Endodermal cell (in vitro differentiated cells): ENCODE measurements around the gene EXD3. TPM values are rescaled to one million over a fixed set of nuclear protein-coding genes. Genes with fewer than 3 reads are reported as not detected.

ENCODE experiments used
- DNase-seq: peaks from one replicate; pipeline ENCODE4 v3.0.0-alpha.2; 2017
- H3K27ac ChIP-seq: 2 replicates; pipeline ENCODE4 v1.5.1; 2013; ENCODE audit warnings: mild to moderate bottlenecking, low read depth, low read length, moderate library complexity
- H3K27me3 ChIP-seq: 2 replicates; pipeline ENCODE4 v1.6.1; 2013; ENCODE audit warnings: mild to moderate bottlenecking, low read length, moderate library complexity; ENCODE audit not compliant: insufficient read depth, control insufficient read depth, poor library complexity, severe bottlenecking
- H3K36me3 ChIP-seq: 2 replicates; pipeline ENCODE4 v1.7.0; 2013; ENCODE audit warnings: mild to moderate bottlenecking, low read length, moderate library complexity; ENCODE audit not compliant: control insufficient read depth, insufficient read depth
- H3K4me1 ChIP-seq: one replicate; pipeline ENCODE4 v1.7.0; 2013; ENCODE audit warnings: low read length; ENCODE audit not compliant: control insufficient read depth, insufficient read depth
- H3K4me3 ChIP-seq: 2 replicates; pipeline ENCODE4 v1.5.1; 2013; ENCODE audit warnings: mild to moderate bottlenecking, low read length, moderate library complexity
- H3K9ac ChIP-seq: 2 replicates; pipeline ENCODE4 v1.6.1; 2013; ENCODE audit warnings: mild to moderate bottlenecking, low read length, moderate library complexity; ENCODE audit not compliant: poor library complexity, severe bottlenecking; ENCODE audit errors: extremely low read depth
- H3K9me3 ChIP-seq: 2 replicates; pipeline ENCODE4 v1.6.1; 2013; ENCODE audit warnings: mild to moderate bottlenecking, low read length, moderate library complexity; ENCODE audit not compliant: control insufficient read depth
- H3K27ac Mint-ChIP-seq: 2 replicates; pipeline ENCODE4 v1.8.0; 2020; ENCODE audit warnings: mixed read lengths
- H3K27me3 Mint-ChIP-seq: 2 replicates; pipeline ENCODE4 v1.8.0; 2021; ENCODE audit warnings: mild to moderate bottlenecking, mixed read lengths; ENCODE audit not compliant: insufficient read depth
- H3K36me3 Mint-ChIP-seq: 2 replicates; pipeline ENCODE4 v1.8.0; 2020; ENCODE audit warnings: low read depth, mixed read lengths
- H3K4me1 Mint-ChIP-seq: 2 replicates; pipeline ENCODE4 v1.8.0; 2020; ENCODE audit warnings: mixed read lengths
- H3K4me3 Mint-ChIP-seq: 2 replicates; pipeline ENCODE4 v1.8.0; 2020; ENCODE audit warnings: mild to moderate bottlenecking, moderate library complexity, mixed read lengths
- H3K9me3 Mint-ChIP-seq: 2 replicates; pipeline ENCODE4 v1.8.0; 2020; ENCODE audit warnings: mild to moderate bottlenecking, mixed read lengths
- CTCF ChIP-seq: fragments of 200-600 bp; sonication (generic); conservative IDR thresholded peaks from 2 replicates; pipeline ENCODE4 v1.5.0; 2021; ENCODE audit warnings: antibody characterized with exemption, mild to moderate bottlenecking
- WGBS, 2 experiments: methylation state at CpG; one replicate each; pipeline versions ENCODE4 v1.1.5 to v1.1.7; 2013; ENCODE audit warnings: missing lambda C conversion rate in 2 of 2, mixed read lengths in 1 of 2; ENCODE audit not compliant: insufficient coverage in 1 of 2, insufficient read length in 1 of 2; 5-methylcytosine and 5-hydroxymethylcytosine counted together
- total RNA-seq, 2 donors: library from RNA; stranded (reverse); fragmentation: NEBNext Ultra II Directional in 1 of 2; extraction: Animal tissue kit (Norgen Biotek cat#: 25700) in 1 of 2; gene quantifications; 2 replicates in 1 of 2; 3 replicates in 1 of 2; pipeline ENCODE4 v1.2.1, GENCODE V29; 2021

EXD3 gene
- total RNA-seq, 2 donors from 2014 or later = 15.5 to 31.0 TPM

GRCh38 chr9:137427454-137428310 is 4.7 kb upstream of the EXD3 start:
- DNase-seq = no peak
- Mint-ChIP-seq H3K4me1 (no peaks in the 10 kb centered on the region), H3K27me3 (peaks cover 8% of the 10 kb centered on the region), H3K4me3 (no peak overlapping the region), H3K27ac (no peak overlapping the region), H3K9me3 (no peaks in the 10 kb centered on the region), H3K36me3 (no peaks in the 10 kb centered on the region)
- H3K4me3 ChIP-seq = no peak overlapping the region
- no peaks in the 10 kb centered on the region for H3K9me3 ChIP-seq
- TF ChIP-seq CTCF = peak; percentile 33
- H3K36me3 ChIP-seq = no peaks in the 10 kb centered on the region
- H3K27me3 ChIP-seq = no peaks in the 10 kb centered on the region
- WGBS, 2 experiments = 87 to 90% methylated on average over 13 to 27 of the region's 27 CpGs
- H3K4me1 ChIP-seq = no peaks in the 10 kb centered on the region
- no peak overlapping the region for H3K9ac ChIP-seq
- H3K27ac ChIP-seq = no peak overlapping the region

DNA sequence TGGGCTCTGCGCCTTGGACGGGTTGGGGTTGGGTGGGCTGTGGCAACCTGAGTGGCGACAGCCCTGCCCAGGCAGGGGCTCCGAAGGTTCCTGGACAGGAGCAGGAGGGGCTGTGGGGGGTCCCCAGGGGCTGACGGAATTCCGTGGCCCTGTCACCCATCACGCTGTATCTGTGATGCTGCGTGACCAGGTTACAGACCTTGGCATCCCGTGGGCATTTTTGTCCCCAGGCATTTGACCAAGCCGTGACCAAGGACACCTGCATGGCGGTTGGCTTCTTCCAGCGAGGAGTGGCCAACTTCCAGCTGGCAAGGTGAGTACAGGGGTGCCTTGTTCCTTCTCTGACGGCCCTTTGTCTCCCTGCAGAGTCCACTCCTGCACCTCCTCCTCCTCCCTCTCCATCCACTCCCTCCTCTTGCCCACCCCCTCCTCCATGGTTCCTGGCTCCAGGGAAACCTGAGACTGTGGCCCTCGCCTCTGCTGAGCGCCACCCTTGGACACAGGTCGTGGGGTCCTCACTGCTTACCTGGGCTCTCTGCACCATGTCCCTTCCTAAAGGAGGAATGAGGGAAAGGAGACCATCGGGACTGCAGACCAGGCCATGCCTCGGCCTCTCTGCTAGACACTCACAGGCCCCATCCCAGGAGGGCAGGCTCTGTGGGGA is 3.2 kb upstream of the EXD3 start:
- Mint-ChIP-seq H3K27me3 (peaks cover 8% of the 10 kb centered on the region), H3K27ac (no peak overlapping the region), H3K9me3 (no peaks in the 10 kb centered on the region), H3K4me3 (no peak overlapping the region), H3K4me1 (peaks cover 4% of the 10 kb centered on the region), H3K36me3 (no peaks in the 10 kb centered on the region)
- Histone ChIP-seq H3K27ac (no peak overlapping the region), H3K9me3 (no peaks in the 10 kb centered on the region), H3K36me3 (no peaks in the 10 kb centered on the region), H3K4me3 (no peak overlapping the region), H3K4me1 (no peaks in the 10 kb centered on the region), H3K9ac (no peak overlapping the region), H3K27me3 (no peaks in the 10 kb centered on the region)
- no peak for DNase-seq
- TF ChIP-seq CTCF = no peak
- 93 to 94% methylated on average over 11 to 18 of the region's 18 CpGs for WGBS, 2 experiments

DNA sequence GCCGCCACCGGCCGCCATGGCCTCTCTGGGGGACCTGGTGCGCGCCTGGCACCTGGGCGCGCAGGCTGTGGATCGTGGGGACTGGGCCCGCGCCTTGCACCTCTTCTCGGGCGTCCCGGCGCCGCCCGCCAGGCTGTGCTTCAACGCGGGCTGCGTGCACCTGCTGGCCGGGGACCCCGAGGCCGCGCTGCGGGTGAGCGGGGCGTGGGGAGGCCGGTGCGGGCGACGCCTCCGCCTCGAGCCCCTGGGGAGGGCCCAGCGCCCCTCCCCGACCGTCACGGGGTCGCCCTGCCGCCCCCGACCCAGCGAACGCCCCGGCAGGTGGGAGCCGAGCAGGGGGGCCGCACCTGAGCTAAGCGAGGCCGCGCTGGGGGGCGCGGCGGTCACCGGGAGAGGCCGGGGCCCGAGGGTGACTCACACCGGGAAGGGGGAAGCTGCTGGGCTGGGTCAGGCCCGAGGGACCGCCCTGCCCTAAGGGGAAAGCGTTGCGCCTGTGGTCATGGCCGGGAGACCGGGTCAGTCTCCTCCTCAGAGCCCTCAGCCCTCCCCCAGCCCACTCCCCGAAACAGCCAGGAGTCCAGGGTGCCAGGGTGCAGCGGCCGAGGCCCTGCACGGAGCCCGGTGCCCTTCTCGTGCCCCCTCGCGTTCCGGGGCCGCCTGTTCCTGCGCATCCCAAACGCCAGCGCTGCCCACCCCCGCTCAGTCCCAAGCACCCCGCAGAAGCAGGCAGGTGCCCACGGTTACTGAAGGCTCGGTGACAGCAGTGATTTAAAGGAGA is 741 bp upstream of the EXD3 start:
- H3K4me1 ChIP-seq = no peaks in the 10 kb centered on the region
- peaks cover 5% of the 10 kb centered on the region for H3K36me3 ChIP-seq
- Mint-ChIP-seq H3K36me3 (peaks cover 2% of the 10 kb centered on the region), H3K27ac (no peak overlapping the region), H3K27me3 (peaks cover 8% of the 10 kb centered on the region), H3K9me3 (no peaks in the 10 kb centered on the region), H3K4me3 (peak overlapping the region; percentile 76), H3K4me1 (peaks cover 4% of the 10 kb centered on the region)
- no peak overlapping the region for H3K27ac ChIP-seq
- WGBS, 2 experiments = 30 to 83% methylated on average over 15 to 77 of the region's 77 CpGs
- peak; percentile 46 for TF ChIP-seq CTCF
- peak overlapping the region; percentile 45 for H3K4me3 ChIP-seq
- H3K27me3 ChIP-seq = no peaks in the 10 kb centered on the region
- DNase-seq = no peak
- no peaks in the 10 kb centered on the region for H3K9me3 ChIP-seq
- peak overlapping the region; percentile 20 for H3K9ac ChIP-seq
